Endothelial cell of umbilical vein (primary cell): ENCODE measurements around the gene STARD13. TPM values are rescaled to one million over a fixed set of nuclear protein-coding genes. Genes with fewer than 3 reads are reported as not detected.

Experiments
- BruUV-seq: library from RNA; stranded (reverse); fragments of 400-500 nt; replicated peaks from 2 replicates; lab custom pipeline; 2021; lab: Mats Ljungman, UMichigan
- CTCF ChIA-PET: fragments of 300-600, 350-600 bp; sonication (Branson Sonifier 250); formaldehyde crosslinking; loops from one replicate; lab custom pipeline; 2021; ENCODE audit warnings: antibody characterized with exemption, inconsistent platforms; lab: Charles Lee
- POLR2A ChIA-PET: fragments of 300-600, 350-600 bp; sonication (Branson Sonifier 250); formaldehyde crosslinking; loops from one replicate; lab custom pipeline; 2021; ENCODE audit warnings: antibody characterized with exemption, inconsistent platforms; lab: Charles Lee
- DNase-seq: peaks from one replicate; pipeline ENCODE4 v3.0.0-alpha.2; 2011; ENCODE audit warnings: low read depth, low spot score
- FAIRE-seq: peaks from 2 replicates; lab custom pipeline; 2011; peaks lifted over from hg19 to GRCh38; lab: Jason Lieb, UNC
- H2AFZ ChIP-seq: 2 replicates; pipeline ENCODE4 v1.6.0; 2012; ENCODE audit warnings: low read depth, low read length, control low read depth, inconsistent platforms
- H3K27ac ChIP-seq: 2 replicates; pipeline ENCODE4 v1.5.1; 2011; ENCODE audit warnings: low read depth, mild to moderate bottlenecking, control low read depth, low read length, moderate library complexity; ENCODE audit not compliant: insufficient read depth
- H3K27me3 ChIP-seq, 2 experiments: 2 replicates each; pipeline versions ENCODE4 v1.6.0 to v1.6.1; 2011; ENCODE audit warnings: low read length in 2 of 2, mixed read lengths in 1 of 2; ENCODE audit not compliant: control insufficient read depth in 2 of 2, insufficient read depth in 2 of 2
- H3K36me3 ChIP-seq, 2 experiments: 2 replicates in 1 of 2; 3 replicates in 1 of 2; pipeline ENCODE4 v1.5.1; 2011; ENCODE audit warnings: low read length in 2 of 2, mild to moderate bottlenecking in 1 of 2, moderate library complexity in 1 of 2; ENCODE audit not compliant: control insufficient read depth in 2 of 2, insufficient read depth in 2 of 2; ENCODE audit errors: extremely low read depth in 1 of 2
- H3K4me1 ChIP-seq: 3 replicates; pipeline ENCODE4 v1.5.1; 2011; ENCODE audit warnings: mild to moderate bottlenecking, low read length; ENCODE audit not compliant: control insufficient read depth, insufficient read depth; ENCODE audit errors: extremely low read depth
- H3K4me2 ChIP-seq: 2 replicates; pipeline ENCODE4 v1.6.1; 2011; ENCODE audit warnings: low read length, control low read depth, mixed read lengths; ENCODE audit not compliant: insufficient read depth
- H3K4me3 ChIP-seq, 3 experiments: fragments of 200-600 bp in 1 of 3; sonication (generic), shearing (Covaris generic) in 1 of 3; replicated peaks in 1 of 3; 2 replicates each; pipeline ENCODE4 v1.5.1; 2011 to 2016; ENCODE audit warnings: control low read depth in 3 of 3, low read length in 3 of 3, mild to moderate bottlenecking in 2 of 3, inconsistent platforms in 1 of 3, low read depth in 1 of 3, moderate library complexity in 1 of 3; ENCODE audit not compliant: insufficient read depth in 1 of 3
- H3K79me2 ChIP-seq: 2 replicates; pipeline ENCODE4 v1.6.0; 2012; ENCODE audit warnings: low read length, inconsistent platforms; ENCODE audit not compliant: control insufficient read depth, insufficient read depth
- H3K9ac ChIP-seq: replicated peaks from 2 replicates; pipeline ENCODE3; 2011; ENCODE audit warnings: low read length, control low read depth; ENCODE audit not compliant: insufficient read depth; ENCODE audit errors: extremely low read depth
- H3K9me1 ChIP-seq: replicated peaks from 3 replicates; pipeline ENCODE4 v1.6.0; 2011; ENCODE audit warnings: mild to moderate bottlenecking, low read length; ENCODE audit not compliant: control insufficient read depth, insufficient read depth; ENCODE audit errors: extremely low read depth
- H3K9me3 ChIP-seq: replicated peaks from 2 replicates; pipeline ENCODE4 v1.5.1; 2012; ENCODE audit warnings: low read length, inconsistent platforms; ENCODE audit not compliant: control insufficient read depth, insufficient read depth
- H4K20me1 ChIP-seq: replicated peaks from 2 replicates; pipeline ENCODE3; 2011; ENCODE audit warnings: mild to moderate bottlenecking, low read length; ENCODE audit not compliant: control insufficient read depth, insufficient read depth; ENCODE audit errors: extremely low read depth
- EZH2 ChIP-seq: IDR thresholded peaks from 2 replicates; pipeline ENCODE4 v1.6.1; 2012; ENCODE audit warnings: borderline replicate concordance, low read depth, mild to moderate bottlenecking, moderate library complexity, low read length, inconsistent platforms; ENCODE audit not compliant: severe bottlenecking
- FOS ChIP-seq: IDR thresholded peaks from 2 replicates; pipeline ENCODE4 v1.6.1; 2011; ENCODE audit warnings: mild to moderate bottlenecking, low read length, moderate library complexity, borderline replicate concordance; ENCODE audit not compliant: insufficient read depth
- JUN ChIP-seq: IDR thresholded peaks from 2 replicates; pipeline ENCODE4 v1.6.1; 2011; ENCODE audit warnings: borderline replicate concordance, low read depth; ENCODE audit not compliant: insufficient read length, insufficient read depth
- MYC ChIP-seq: IDR thresholded peaks from one replicate; pipeline ENCODE4 v1.6.1; 2011; ENCODE audit warnings: mild to moderate bottlenecking, low read depth, low read length
- POLR2A ChIP-seq: IDR thresholded peaks from 2 replicates; pipeline ENCODE4 v1.6.1; 2012; ENCODE audit warnings: low read depth, mild to moderate bottlenecking, control low read depth, low read length
- POLR2AphosphoS5 ChIP-seq: IDR thresholded peaks from 2 replicates; pipeline ENCODE4 v1.6.1; 2012; ENCODE audit warnings: low read depth, mild to moderate bottlenecking, control low read depth, low read length, moderate library complexity; ENCODE audit not compliant: insufficient read depth
- dilution Hi-C: fragments of 300-500 bp; cut with MboI; formaldehyde crosslinking; loops from one replicate; pipeline ENCODE4 v1.15.0; 2019; ENCODE audit warnings: low sequenced_read_pairs; ENCODE audit not compliant: extremely low pct_ligation_motif_present
- intact Hi-C: fragments of 100-400 bp; cut with micrococcal nuclease; formaldehyde crosslinking; loops from one replicate; pipeline ENCODE4 v1.10.0; 2022
- polyA plus RNA-seq, 4 experiments: library from polyadenylated mRNA; depleted of rRNA in 3 of 4; stranded (reverse) in 3 of 4; unstranded in 1 of 4; fragments of >200 nt; gene quantifications; 2 replicates each; pipeline versions ENCODE4 v1.2.1 to v1.2.3, GENCODE V29; 2011 to 2012; ENCODE audit warnings: missing spikeins in 1 of 4
- total RNA-seq: library from RNA; stranded (reverse); gene quantifications from 2 replicates; pipeline ENCODE4 v1.2.3, GENCODE V29; 2021
- TF ChIP-seq, protein P1 (sequence below): IDR thresholded peaks from 2 replicates; pipeline ENCODE4 v1.6.1; 2011; ENCODE audit not compliant: insufficient read depth, insufficient read length
- TF ChIP-seq, protein P2 (sequence below), 2 donors: IDR thresholded peaks; 1 replicate in 1 of 2; 2 replicates in 1 of 2; pipeline ENCODE4 v1.5.1; 2011; ENCODE audit warnings: low read length in 2 of 2, mild to moderate bottlenecking in 2 of 2, moderate library complexity in 2 of 2, control low read depth in 1 of 2, inconsistent platforms in 1 of 2, low read depth in 1 of 2; ENCODE audit not compliant: insufficient read depth in 1 of 2; ENCODE audit errors: extremely low read depth in 1 of 2

Gene STARD13
- total and polyA plus RNA-seq, 2 donors (not counting 3 experiments of a cell fraction or from before 2014, with no cell fraction given): 11.0 to 47.7 TPM

DNA sequence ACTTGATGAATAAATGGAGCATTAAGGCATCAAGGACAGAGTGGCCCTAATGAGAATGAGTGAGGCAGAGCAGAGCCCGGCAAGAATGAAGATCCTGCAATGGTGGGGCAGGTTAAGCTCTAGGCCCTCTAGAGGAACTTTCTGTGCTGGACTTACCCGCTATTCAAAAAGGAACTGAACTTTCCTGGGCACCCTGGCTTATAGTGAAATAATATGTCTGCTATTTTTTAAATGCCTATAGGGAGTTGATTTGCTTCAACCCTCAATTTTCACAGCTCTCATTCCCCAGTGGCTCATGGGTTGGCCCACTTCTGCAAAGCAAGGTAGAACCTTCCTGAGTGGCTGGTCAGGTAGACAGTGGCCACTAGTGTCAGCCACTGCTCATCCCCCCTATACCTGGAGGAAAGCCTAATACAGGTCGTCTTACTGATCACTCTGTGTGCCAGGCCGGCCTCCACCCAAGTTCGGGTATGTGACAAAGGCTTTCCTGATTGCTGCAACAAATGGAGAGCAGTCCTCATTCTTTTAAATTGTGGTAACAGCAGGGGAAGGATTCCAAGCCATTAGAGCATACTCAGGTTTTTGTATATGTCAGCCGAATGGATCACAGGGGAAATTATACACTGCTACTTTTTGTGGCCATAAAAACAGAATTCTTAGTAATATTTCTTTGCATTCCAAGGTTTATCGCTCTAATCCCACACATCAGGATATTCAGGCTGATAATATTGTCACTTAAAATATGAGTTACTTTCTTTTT is 166.4 kb downstream of the STARD13 start:
- dilution Hi-C loops (no loop called here), intact Hi-C loops (no loop called here)
- no TSS peak for BruUV-seq
- H3K4me3 ChIP-seq: no peak overlapping the region
- CTCF ChIA-PET: no interaction called here
- H3K4me1 ChIP-seq: peaks cover 14% of the 10 kb centered on the region
- peaks cover 9 to 20% of the 10 kb centered on the region in 2 experiments for H3K36me3 ChIP-seq
- H3K79me2 ChIP-seq: no peaks in the 10 kb centered on the region
- DNase-seq: no peak
- H3K9ac ChIP-seq: no peak overlapping the region
- H3K9me3 ChIP-seq: no peaks in the 10 kb centered on the region
- FAIRE-seq: no peak
- H3K27me3 ChIP-seq: no peaks in the 10 kb centered on the region
- H3K27ac ChIP-seq: no peak overlapping the region
- no peaks in the 10 kb centered on the region for H3K9me1 ChIP-seq
- no peak overlapping the region for H3K4me2 ChIP-seq
- TF ChIP-seq EZH2 (no peak), JUN (no peak), FOS (no peak), POLR2A (no peak), POLR2AphosphoS5 (no peak), MYC (no peak)
- TF ChIP-seq, protein P1, sequence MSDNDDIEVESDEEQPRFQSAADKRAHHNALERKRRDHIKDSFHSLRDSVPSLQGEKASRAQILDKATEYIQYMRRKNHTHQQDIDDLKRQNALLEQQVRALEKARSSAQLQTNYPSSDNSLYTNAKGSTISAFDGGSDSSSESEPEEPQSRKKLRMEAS: no peak
- TF ChIP-seq, protein P2, sequence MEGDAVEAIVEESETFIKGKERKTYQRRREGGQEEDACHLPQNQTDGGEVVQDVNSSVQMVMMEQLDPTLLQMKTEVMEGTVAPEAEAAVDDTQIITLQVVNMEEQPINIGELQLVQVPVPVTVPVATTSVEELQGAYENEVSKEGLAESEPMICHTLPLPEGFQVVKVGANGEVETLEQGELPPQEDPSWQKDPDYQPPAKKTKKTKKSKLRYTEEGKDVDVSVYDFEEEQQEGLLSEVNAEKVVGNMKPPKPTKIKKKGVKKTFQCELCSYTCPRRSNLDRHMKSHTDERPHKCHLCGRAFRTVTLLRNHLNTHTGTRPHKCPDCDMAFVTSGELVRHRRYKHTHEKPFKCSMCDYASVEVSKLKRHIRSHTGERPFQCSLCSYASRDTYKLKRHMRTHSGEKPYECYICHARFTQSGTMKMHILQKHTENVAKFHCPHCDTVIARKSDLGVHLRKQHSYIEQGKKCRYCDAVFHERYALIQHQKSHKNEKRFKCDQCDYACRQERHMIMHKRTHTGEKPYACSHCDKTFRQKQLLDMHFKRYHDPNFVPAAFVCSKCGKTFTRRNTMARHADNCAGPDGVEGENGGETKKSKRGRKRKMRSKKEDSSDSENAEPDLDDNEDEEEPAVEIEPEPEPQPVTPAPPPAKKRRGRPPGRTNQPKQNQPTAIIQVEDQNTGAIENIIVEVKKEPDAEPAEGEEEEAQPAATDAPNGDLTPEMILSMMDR (IDR thresholded peaks at IDR 0.05; ENCODE audit: extremely low read depth in 1 of 2, insufficient read depth in 1 of 2, low read depth in 1 of 2, low read length in 2 of 2): no peak
- no peaks in the 10 kb centered on the region for H4K20me1 ChIP-seq
- H2AFZ ChIP-seq: no peak overlapping the region
- POLR2A ChIA-PET: no interaction called here
